ENCODE results near the gene TMEM150A.

GRCh38 chr2:85646166-85646565 is 43.7 kb upstream of the TMEM150A start:
- TF ChIP-seq CTCF (IDR thresholded peaks at IDR 0.05): no peak
- no peak for TF ChIP-seq POLR2A (IDR thresholded peaks at IDR 0.05)
